ENCODE measurements around the gene TTC8. TPM values are rescaled to one million over a fixed set of nuclear protein-coding genes. Genes with fewer than 3 reads are reported as not detected.
"Not testable (repeated sequence)": the region's sequence is repeated elsewhere in the genome, so short reads cannot be mapped to it uniquely, and the experiment has no call there.

TTC8 gene
- total RNA-seq, 1 donor = 32.8 TPM

GRCh38 chr14:88844980-88845491 is 20.6 kb downstream of the TTC8 start:
- DNase-seq (ENCODE audit: low read depth) = no peak
- TF ChIP-seq CTCF (IDR thresholded peaks at IDR 0.05; ENCODE audit: insufficient read depth, low read length) = no peak
- no peak overlapping the region for H3K4me3 ChIP-seq (ENCODE audit: low read depth, low read length)

- TF ChIP-seq CTCF (IDR thresholded peaks at IDR 0.05; ENCODE audit: insufficient read depth, low read length) = no peak
- H3K4me3 ChIP-seq (ENCODE audit: low read depth, low read length) = no peak overlapping the region
- peak; percentile 24 for DNase-seq (ENCODE audit: low read depth)
Observed at GRCh38 chr14:88848571-88848970, 24.1 kb downstream of the TTC8 start.

- no peak for TF ChIP-seq CTCF (IDR thresholded peaks at IDR 0.05; ENCODE audit: insufficient read depth, low read length)
- H3K4me3 ChIP-seq (ENCODE audit: low read depth, low read length) = no peak overlapping the region
- DNase-seq (ENCODE audit: low read depth) = peak; percentile 34
Observed at GRCh38 chr14:88849716-88850115, 25.3 kb downstream of the TTC8 start.

- no peak for TF ChIP-seq CTCF (IDR thresholded peaks at IDR 0.05; ENCODE audit: insufficient read depth, low read length)
- no peak overlapping the region for H3K4me3 ChIP-seq (ENCODE audit: low read depth, low read length)
- DNase-seq (ENCODE audit: low read depth) = no peak
Observed at GRCh38 chr14:88851587-88851986, 27.1 kb downstream of the TTC8 start.

GRCh38 chr14:88852632-88853031 is 28.2 kb downstream of the TTC8 start:
- DNase-seq (ENCODE audit: low read depth) = no peak
- no peak overlapping the region for H3K4me3 ChIP-seq (ENCODE audit: low read depth, low read length)
- no peak for TF ChIP-seq CTCF (IDR thresholded peaks at IDR 0.05; ENCODE audit: insufficient read depth, low read length)

GRCh38 chr14:88853129-88853528 is 28.7 kb downstream of the TTC8 start:
- DNase-seq (ENCODE audit: low read depth) = no peak
- TF ChIP-seq CTCF (IDR thresholded peaks at IDR 0.05; ENCODE audit: insufficient read depth, low read length) = no peak
- no peak overlapping the region for H3K4me3 ChIP-seq (ENCODE audit: low read depth, low read length)

GRCh38 chr14:88856786-88857366 is 32.4 kb downstream of the TTC8 start:
- TF ChIP-seq CTCF (IDR thresholded peaks at IDR 0.05; ENCODE audit: insufficient read depth, low read length) = no peak
- no peak for DNase-seq (ENCODE audit: low read depth)
- H3K4me3 ChIP-seq (ENCODE audit: low read depth, low read length) = no peak overlapping the region

GRCh38 chr14:88857861-88858260 is 33.4 kb downstream of the TTC8 start:
- DNase-seq (ENCODE audit: low read depth); H3K4me3 ChIP-seq (ENCODE audit: low read depth, low read length): not testable (repeated sequence)

GRCh38 chr14:88859118-88859517 is 34.7 kb downstream of the TTC8 start:
- not testable (repeated sequence) for H3K4me3 ChIP-seq (ENCODE audit: low read depth, low read length); DNase-seq (ENCODE audit: low read depth)
